ENCODE measurements around the gene RNF187. TPM values are rescaled to one million over a fixed set of nuclear protein-coding genes. Genes with fewer than 3 reads are reported as not detected.
A peak's percentile ranks its signal among the peaks of the same experiment; 100 is the strongest.

Gene RNF187
- total and polyA plus RNA-seq, 10 of the 15 experiments (the other 5 are each of a cell fraction or from before 2014, with no cell fraction given) = 2.6 to 116 (median 29.5) TPM

DNA sequence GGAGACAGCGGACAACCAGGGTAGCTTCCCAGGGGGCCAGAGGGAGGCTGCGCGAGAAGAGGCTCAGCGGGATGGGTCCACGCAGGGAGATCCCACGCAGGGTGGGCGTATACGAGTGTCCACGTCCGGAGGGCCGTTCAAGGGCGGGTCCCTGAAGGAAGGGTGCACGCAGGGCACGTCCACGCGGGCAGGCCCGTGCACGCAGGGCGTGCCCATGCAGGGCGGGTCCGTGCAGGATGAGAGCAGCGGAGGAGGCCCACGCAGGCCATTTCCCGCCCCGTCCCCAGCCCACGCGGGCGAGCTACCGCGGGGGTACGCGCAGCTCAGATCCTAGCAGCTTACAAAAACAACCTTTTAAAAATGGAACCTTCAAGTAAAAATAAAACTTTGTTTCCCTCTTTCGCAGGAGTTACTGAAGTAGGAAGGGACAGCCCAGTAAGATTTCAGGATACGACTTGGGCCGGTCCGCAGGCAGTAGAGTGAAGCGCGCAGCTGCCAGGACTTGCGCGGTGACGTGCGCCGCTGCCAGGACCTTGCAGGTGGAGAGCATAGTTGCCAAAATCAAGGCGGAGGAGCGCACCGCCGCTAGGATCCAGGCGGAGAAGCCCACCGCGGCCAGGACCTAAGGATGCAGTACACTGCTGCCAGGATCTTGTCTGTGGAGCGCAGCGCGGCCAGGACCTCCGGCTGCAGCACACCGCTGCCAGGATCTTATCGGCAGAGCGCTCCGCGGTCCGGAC, 416 bp upstream of the RNF187 start (continued):
- TF ChIP-seq, protein P1, sequence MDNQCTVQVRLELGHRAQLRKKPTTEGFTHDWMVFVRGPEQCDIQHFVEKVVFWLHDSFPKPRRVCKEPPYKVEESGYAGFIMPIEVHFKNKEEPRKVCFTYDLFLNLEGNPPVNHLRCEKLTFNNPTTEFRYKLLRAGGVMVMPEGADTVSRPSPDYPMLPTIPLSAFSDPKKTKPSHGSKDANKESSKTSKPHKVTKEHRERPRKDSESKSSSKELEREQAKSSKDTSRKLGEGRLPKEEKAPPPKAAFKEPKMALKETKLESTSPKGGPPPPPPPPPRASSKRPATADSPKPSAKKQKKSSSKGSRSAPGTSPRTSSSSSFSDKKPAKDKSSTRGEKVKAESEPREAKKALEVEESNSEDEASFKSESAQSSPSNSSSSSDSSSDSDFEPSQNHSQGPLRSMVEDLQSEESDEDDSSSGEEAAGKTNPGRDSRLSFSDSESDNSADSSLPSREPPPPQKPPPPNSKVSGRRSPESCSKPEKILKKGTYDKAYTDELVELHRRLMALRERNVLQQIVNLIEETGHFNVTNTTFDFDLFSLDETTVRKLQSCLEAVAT (IDR thresholded peaks at IDR 0.05) = 0 out of 2 replicates have a peak, but pooled peaks have one; percentile 44
- TF ChIP-seq NFIC (IDR thresholded peaks at IDR 0.05; ENCODE audit: low read depth, low read length) (no peak), EED (IDR thresholded peaks at IDR 0.05; ENCODE audit: low read depth) (peak; percentile 23), RCOR1 (conservative IDR thresholded peaks at IDR 0.05; ENCODE audit: low read depth, low read length) (no peak), JUNB (IDR thresholded peaks at IDR 0.05) (0 out of 2 replicates have a peak, but pooled peaks have one; percentile 18), TCF12 (IDR thresholded peaks at IDR 0.05; ENCODE audit: low read depth, low read length) (peak; percentile 24; the same call in 1 of the 2 replicates), HCFC1 (IDR thresholded peaks at IDR 0.05; ENCODE audit: low read length) (peak; percentile 50; the same call in 1 of the 2 replicates), NFYB (IDR thresholded peaks at IDR 0.05; ENCODE audit: insufficient read depth, low read depth, low read length) (no peak), RUNX3 (IDR thresholded peaks at IDR 0.05; ENCODE audit: low read length) (peak; percentile 61), POLR2AphosphoS5 (IDR thresholded peaks at IDR 0.05; ENCODE audit: low read length) (peak; percentile 37; the same call in 1 of the 2 replicates), RBBP5 (conservative IDR thresholded peaks at IDR 0.05) (no peak), KDM1A (IDR thresholded peaks at IDR 0.05; ENCODE audit: borderline replicate concordance) (no peak), JUND (IDR thresholded peaks at IDR 0.05; ENCODE audit: low read depth, low read length) (no peak; the same call in 1 of the 2 replicates), STAT3 (IDR thresholded peaks at IDR 0.05; ENCODE audit: low read depth, low read length) (no peak)
- TF ChIP-seq, protein P2, sequence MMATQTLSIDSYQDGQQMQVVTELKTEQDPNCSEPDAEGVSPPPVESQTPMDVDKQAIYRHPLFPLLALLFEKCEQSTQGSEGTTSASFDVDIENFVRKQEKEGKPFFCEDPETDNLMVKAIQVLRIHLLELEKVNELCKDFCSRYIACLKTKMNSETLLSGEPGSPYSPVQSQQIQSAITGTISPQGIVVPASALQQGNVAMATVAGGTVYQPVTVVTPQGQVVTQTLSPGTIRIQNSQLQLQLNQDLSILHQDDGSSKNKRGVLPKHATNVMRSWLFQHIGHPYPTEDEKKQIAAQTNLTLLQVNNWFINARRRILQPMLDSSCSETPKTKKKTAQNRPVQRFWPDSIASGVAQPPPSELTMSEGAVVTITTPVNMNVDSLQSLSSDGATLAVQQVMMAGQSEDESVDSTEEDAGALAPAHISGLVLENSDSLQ (IDR thresholded peaks at IDR 0.05) = 0 out of 2 replicates have a peak, but pooled peaks have one; percentile 14
- TF ChIP-seq, protein P3, sequence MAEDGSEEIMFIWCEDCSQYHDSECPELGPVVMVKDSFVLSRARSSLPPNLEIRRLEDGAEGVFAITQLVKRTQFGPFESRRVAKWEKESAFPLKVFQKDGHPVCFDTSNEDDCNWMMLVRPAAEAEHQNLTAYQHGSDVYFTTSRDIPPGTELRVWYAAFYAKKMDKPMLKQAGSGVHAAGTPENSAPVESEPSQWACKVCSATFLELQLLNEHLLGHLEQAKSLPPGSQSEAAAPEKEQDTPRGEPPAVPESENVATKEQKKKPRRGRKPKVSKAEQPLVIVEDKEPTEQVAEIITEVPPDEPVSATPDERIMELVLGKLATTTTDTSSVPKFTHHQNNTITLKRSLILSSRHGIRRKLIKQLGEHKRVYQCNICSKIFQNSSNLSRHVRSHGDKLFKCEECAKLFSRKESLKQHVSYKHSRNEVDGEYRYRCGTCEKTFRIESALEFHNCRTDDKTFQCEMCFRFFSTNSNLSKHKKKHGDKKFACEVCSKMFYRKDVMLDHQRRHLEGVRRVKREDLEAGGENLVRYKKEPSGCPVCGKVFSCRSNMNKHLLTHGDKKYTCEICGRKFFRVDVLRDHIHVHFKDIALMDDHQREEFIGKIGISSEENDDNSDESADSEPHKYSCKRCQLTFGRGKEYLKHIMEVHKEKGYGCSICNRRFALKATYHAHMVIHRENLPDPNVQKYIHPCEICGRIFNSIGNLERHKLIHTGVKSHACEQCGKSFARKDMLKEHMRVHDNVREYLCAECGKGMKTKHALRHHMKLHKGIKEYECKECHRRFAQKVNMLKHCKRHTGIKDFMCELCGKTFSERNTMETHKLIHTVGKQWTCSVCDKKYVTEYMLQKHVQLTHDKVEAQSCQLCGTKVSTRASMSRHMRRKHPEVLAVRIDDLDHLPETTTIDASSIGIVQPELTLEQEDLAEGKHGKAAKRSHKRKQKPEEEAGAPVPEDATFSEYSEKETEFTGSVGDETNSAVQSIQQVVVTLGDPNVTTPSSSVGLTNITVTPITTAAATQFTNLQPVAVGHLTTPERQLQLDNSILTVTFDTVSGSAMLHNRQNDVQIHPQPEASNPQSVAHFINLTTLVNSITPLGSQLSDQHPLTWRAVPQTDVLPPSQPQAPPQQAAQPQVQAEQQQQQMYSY (CRISPR knock-in tag; IDR thresholded peaks at IDR 0.05) = no peak
- TF ChIP-seq, protein P4, sequence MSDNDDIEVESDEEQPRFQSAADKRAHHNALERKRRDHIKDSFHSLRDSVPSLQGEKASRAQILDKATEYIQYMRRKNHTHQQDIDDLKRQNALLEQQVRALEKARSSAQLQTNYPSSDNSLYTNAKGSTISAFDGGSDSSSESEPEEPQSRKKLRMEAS (IDR thresholded peaks at IDR 0.05; ENCODE audit: low read depth, low read length) = peak; percentile 84
- TF ChIP-seq, protein P5, sequence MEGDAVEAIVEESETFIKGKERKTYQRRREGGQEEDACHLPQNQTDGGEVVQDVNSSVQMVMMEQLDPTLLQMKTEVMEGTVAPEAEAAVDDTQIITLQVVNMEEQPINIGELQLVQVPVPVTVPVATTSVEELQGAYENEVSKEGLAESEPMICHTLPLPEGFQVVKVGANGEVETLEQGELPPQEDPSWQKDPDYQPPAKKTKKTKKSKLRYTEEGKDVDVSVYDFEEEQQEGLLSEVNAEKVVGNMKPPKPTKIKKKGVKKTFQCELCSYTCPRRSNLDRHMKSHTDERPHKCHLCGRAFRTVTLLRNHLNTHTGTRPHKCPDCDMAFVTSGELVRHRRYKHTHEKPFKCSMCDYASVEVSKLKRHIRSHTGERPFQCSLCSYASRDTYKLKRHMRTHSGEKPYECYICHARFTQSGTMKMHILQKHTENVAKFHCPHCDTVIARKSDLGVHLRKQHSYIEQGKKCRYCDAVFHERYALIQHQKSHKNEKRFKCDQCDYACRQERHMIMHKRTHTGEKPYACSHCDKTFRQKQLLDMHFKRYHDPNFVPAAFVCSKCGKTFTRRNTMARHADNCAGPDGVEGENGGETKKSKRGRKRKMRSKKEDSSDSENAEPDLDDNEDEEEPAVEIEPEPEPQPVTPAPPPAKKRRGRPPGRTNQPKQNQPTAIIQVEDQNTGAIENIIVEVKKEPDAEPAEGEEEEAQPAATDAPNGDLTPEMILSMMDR (IDR thresholded peaks at IDR 0.05 in 2 of 3, conservative IDR thresholded peaks at IDR 0.05 in 1 of 3; ENCODE audit: control insufficient read depth in 2 of 3, extremely low read depth in 1 of 3, insufficient read depth in 1 of 3, low read depth in 3 of 3, low read length in 3 of 3) = no peak
